Calu3 (cell line): Measurements from ENCODE around the gene FAM131C. TPM values are rescaled to one million over a fixed set of nuclear protein-coding genes. Genes with fewer than 3 reads are reported as not detected.
"Not testable (repeated sequence)": the region's sequence is repeated elsewhere in the genome, so short reads cannot be mapped to it uniquely, and the experiment has no call there.

Experiments
- BruUV-seq: library from RNA; stranded (reverse); fragments of 400-500 nt; replicated peaks from 2 replicates; lab custom pipeline; 2021; lab: Mats Ljungman, UMichigan
- CTCF ChIA-PET: fragments of 300-600 bp; sonication (Branson Sonifier 250); formaldehyde crosslinking; loops from one replicate; lab custom pipeline; 2022; ENCODE audit warnings: antibody characterized with exemption; lab: Charles Lee
- DNase-seq: peaks from one replicate; pipeline ENCODE4 v3.0.0; 2022
- H3K27ac Mint-ChIP-seq: one replicate; pipeline ENCODE4 v1.8.0; 2022; ENCODE audit warnings: mixed read lengths; ENCODE audit not compliant: unreplicated experiment
- H3K27me3 Mint-ChIP-seq: one replicate; pipeline ENCODE4 v1.8.0; 2022; ENCODE audit warnings: mixed read lengths; ENCODE audit not compliant: unreplicated experiment
- H3K36me3 Mint-ChIP-seq: one replicate; pipeline ENCODE4 v1.8.0; 2022; ENCODE audit warnings: mild to moderate bottlenecking, moderate library complexity, mixed read lengths; ENCODE audit not compliant: insufficient read depth, unreplicated experiment
- H3K4me1 Mint-ChIP-seq: one replicate; pipeline ENCODE4 v1.8.0; 2022; ENCODE audit warnings: mild to moderate bottlenecking, low read depth, mixed read lengths; ENCODE audit not compliant: unreplicated experiment
- H3K4me3 Mint-ChIP-seq: one replicate; pipeline ENCODE4 v1.8.0; 2022; ENCODE audit warnings: mild to moderate bottlenecking, low read depth, moderate library complexity, mixed read lengths; ENCODE audit not compliant: unreplicated experiment
- H3K9me3 Mint-ChIP-seq: one replicate; pipeline ENCODE4 v1.8.0; 2022; ENCODE audit warnings: low read depth, mixed read lengths; ENCODE audit not compliant: unreplicated experiment
- CTCF ChIP-seq: fragments of 200-600 bp; IDR thresholded peaks from one replicate; pipeline ENCODE4 v1.8.0; 2022; ENCODE audit warnings: antibody characterized with exemption; ENCODE audit not compliant: unreplicated experiment
- intact Hi-C: fragments of 100-400 bp; cut with micrococcal nuclease; formaldehyde crosslinking; loops from one replicate; pipeline ENCODE4 v1.10.0; 2022; ENCODE audit not compliant: unreplicated experiment
- total RNA-seq: library from RNA; stranded (reverse); gene quantifications from 2 replicates; pipeline ENCODE4 v1.2.3, GENCODE V29; 2022

The FAM131C gene
- total RNA-seq, 1 experiment from 2014 or later: 0.94 TPM

DNA sequence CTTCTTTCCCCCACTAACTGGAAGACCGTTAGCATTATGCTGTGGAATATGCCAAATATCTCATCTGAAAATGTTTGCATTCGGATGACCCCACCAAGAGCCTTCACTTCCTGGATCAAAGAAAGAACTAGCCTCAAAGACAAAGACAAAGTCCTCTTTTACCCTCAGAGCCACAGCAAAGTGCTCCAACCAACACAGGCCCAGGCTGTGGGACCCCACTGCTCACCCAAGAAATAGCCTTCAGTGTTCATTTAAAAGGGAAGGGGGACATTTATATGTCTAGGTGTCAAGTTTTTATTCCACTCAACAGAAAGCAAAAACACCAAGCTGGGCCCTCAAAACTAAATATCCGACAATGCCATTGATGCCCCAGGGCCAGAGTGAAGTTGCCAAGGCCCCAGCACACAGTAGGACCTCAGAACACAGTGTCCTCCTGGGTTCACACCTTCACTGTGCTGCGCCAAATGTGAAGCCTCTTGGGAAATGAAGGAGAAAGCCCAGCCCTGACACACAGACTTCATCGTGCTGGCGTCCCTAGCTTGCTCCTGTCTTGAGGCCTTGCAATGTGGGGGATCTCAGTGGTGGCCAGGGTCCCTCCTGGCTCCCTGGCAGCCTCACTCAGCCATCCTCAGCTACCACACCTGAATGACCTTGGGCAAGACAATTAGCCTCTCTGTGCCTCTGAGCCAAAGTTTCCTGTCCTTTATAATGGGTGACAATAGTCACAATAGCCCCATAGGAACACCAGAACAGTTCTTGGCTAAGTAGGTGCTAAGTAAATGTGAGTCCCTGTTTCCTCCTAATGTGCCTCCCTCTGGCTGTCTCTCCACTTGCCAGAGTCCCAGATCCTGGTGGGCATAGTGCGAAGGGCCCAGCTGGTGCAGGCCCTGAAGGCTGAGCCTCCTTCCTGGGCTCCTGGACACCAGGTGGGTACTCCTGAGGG, 18.6 kb downstream of the FAM131C start:
- no peak for TF ChIP-seq CTCF
- CTCF ChIA-PET: no interaction called here
- H3K4me1 Mint-ChIP-seq: no peaks in the 10 kb centered on the region
- intact Hi-C loops: no loop called here
- no peak overlapping the region for H3K4me3 Mint-ChIP-seq
- H3K36me3 Mint-ChIP-seq: no peaks in the 10 kb centered on the region
- no peak overlapping the region for H3K27ac Mint-ChIP-seq
- H3K9me3 Mint-ChIP-seq: no peaks in the 10 kb centered on the region
- H3K27me3 Mint-ChIP-seq: peaks cover 9% of the 10 kb centered on the region
- no peak for DNase-seq
- no TSS peak for BruUV-seq

- H3K9me3 Mint-ChIP-seq: no peaks in the 10 kb centered on the region
- no peak overlapping the region for H3K27ac Mint-ChIP-seq
- no TSS peak for BruUV-seq
- CTCF ChIA-PET: no interaction called here
- H3K4me3 Mint-ChIP-seq: no peak overlapping the region
- no peaks in the 10 kb centered on the region for H3K36me3 Mint-ChIP-seq
- peaks cover 9% of the 10 kb centered on the region for H3K27me3 Mint-ChIP-seq
- TF ChIP-seq CTCF: no peak
- intact Hi-C loops: no loop called here
- no peaks in the 10 kb centered on the region for H3K4me1 Mint-ChIP-seq
- DNase-seq: no peak
Observed at GRCh38 chr1:16053781-16054502, 19.5 kb downstream of the FAM131C start.

DNA sequence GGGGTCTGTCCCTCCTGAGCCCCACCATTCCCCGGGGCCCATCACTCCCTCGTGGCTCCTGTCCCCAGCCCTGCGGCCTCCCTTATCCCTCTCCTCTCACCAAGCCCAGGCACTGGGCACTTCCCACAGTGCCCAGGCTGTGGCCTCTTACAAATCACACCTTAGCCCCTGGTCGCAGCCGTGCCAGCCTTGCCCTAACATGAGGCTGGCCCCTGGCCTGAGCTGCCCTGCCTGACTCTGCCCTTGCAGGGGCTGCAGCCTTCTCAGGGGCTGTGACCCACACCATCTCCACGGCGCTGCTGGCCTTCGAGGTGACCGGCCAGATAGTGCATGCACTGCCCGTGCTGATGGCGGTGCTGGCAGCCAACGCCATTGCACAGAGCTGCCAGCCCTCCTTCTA, 21.5 kb downstream of the FAM131C start:
- H3K36me3 Mint-ChIP-seq, H3K9me3 Mint-ChIP-seq, BruUV-seq, H3K27ac Mint-ChIP-seq, H3K4me3 Mint-ChIP-seq, H3K27me3 Mint-ChIP-seq, CTCF ChIA-PET, DNase-seq, intact Hi-C loops, H3K4me1 Mint-ChIP-seq: not testable (repeated sequence)

GRCh38 chr1:16051039-16051438, 22.4 kb downstream of the FAM131C start:
- CTCF ChIA-PET: no interaction called here
- H3K4me1 Mint-ChIP-seq: no peaks in the 10 kb centered on the region
- no peaks in the 10 kb centered on the region for H3K9me3 Mint-ChIP-seq
- BruUV-seq: no TSS peak
- TF ChIP-seq CTCF: no peak
- peaks cover 4% of the 10 kb centered on the region for H3K36me3 Mint-ChIP-seq
- no peak overlapping the region for H3K27ac Mint-ChIP-seq
- H3K27me3 Mint-ChIP-seq: no peaks in the 10 kb centered on the region
- intact Hi-C loops: no loop called here
- H3K4me3 Mint-ChIP-seq: no peak overlapping the region
- no peak for DNase-seq
